Calu3 (cell line): Measurements from ENCODE around the gene ERMAP. TPM values are rescaled to one million over a fixed set of nuclear protein-coding genes. Genes with fewer than 3 reads are reported as not detected.

Experiments used
- BruUV-seq: library from RNA; stranded (reverse); fragments of 400-500 nt; replicated peaks from 2 replicates; lab custom pipeline; 2021; lab: Mats Ljungman, UMichigan
- CTCF ChIA-PET: fragments of 300-600 bp; sonication (Branson Sonifier 250); formaldehyde crosslinking; loops from one replicate; lab custom pipeline; 2022; ENCODE audit warnings: antibody characterized with exemption; lab: Charles Lee
- DNase-seq: peaks from one replicate; pipeline ENCODE4 v3.0.0; 2022
- H3K27ac Mint-ChIP-seq: one replicate; pipeline ENCODE4 v1.8.0; 2022; ENCODE audit warnings: mixed read lengths; ENCODE audit not compliant: unreplicated experiment
- H3K27me3 Mint-ChIP-seq: one replicate; pipeline ENCODE4 v1.8.0; 2022; ENCODE audit warnings: mixed read lengths; ENCODE audit not compliant: unreplicated experiment
- H3K36me3 Mint-ChIP-seq: one replicate; pipeline ENCODE4 v1.8.0; 2022; ENCODE audit warnings: mild to moderate bottlenecking, moderate library complexity, mixed read lengths; ENCODE audit not compliant: insufficient read depth, unreplicated experiment
- H3K4me1 Mint-ChIP-seq: one replicate; pipeline ENCODE4 v1.8.0; 2022; ENCODE audit warnings: mild to moderate bottlenecking, low read depth, mixed read lengths; ENCODE audit not compliant: unreplicated experiment
- H3K4me3 Mint-ChIP-seq: one replicate; pipeline ENCODE4 v1.8.0; 2022; ENCODE audit warnings: mild to moderate bottlenecking, low read depth, moderate library complexity, mixed read lengths; ENCODE audit not compliant: unreplicated experiment
- H3K9me3 Mint-ChIP-seq: one replicate; pipeline ENCODE4 v1.8.0; 2022; ENCODE audit warnings: low read depth, mixed read lengths; ENCODE audit not compliant: unreplicated experiment
- intact Hi-C: fragments of 100-400 bp; cut with micrococcal nuclease; formaldehyde crosslinking; loops from one replicate; pipeline ENCODE4 v1.10.0; 2022; ENCODE audit not compliant: unreplicated experiment
- total RNA-seq: library from RNA; stranded (reverse); gene quantifications from 2 replicates; pipeline ENCODE4 v1.2.3, GENCODE V29; 2022
- TF ChIP-seq, protein P1 (sequence below): fragments of 200-600 bp; IDR thresholded peaks from one replicate; pipeline ENCODE4 v1.8.0; 2022; ENCODE audit warnings: antibody characterized with exemption; ENCODE audit not compliant: unreplicated experiment

ERMAP gene
- total RNA-seq, 1 experiment from 2014 or later, result 9.3 TPM

DNA sequence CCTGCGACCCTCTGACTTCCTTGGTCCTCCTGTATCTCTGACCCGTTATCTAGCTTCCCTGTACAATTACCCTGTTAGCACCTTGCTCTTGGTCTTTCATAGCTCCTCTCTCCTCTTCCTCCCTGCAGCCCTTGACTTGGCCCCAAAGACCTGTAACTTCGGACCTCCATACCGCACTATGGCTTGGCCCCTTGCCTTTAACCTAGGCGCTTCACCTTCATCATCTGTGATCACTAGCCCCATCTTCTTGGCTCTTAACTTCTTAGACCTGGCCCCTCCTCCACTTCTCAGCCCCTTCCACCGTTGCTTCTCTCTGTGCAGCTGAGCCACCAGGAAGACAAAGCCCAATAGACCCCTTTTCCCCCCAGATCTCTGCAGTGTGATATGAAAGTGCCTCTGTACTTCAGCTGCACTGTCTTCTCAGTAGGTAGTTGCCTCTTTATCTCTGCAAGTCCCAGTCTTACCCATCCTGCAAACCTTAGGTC is 30.2 kb downstream of the ERMAP start:
- intact Hi-C loops, result no loop called here
- BruUV-seq, result TSS peak; percentile 42
- peak overlapping the region; percentile 96 for H3K4me3 Mint-ChIP-seq

DNA sequence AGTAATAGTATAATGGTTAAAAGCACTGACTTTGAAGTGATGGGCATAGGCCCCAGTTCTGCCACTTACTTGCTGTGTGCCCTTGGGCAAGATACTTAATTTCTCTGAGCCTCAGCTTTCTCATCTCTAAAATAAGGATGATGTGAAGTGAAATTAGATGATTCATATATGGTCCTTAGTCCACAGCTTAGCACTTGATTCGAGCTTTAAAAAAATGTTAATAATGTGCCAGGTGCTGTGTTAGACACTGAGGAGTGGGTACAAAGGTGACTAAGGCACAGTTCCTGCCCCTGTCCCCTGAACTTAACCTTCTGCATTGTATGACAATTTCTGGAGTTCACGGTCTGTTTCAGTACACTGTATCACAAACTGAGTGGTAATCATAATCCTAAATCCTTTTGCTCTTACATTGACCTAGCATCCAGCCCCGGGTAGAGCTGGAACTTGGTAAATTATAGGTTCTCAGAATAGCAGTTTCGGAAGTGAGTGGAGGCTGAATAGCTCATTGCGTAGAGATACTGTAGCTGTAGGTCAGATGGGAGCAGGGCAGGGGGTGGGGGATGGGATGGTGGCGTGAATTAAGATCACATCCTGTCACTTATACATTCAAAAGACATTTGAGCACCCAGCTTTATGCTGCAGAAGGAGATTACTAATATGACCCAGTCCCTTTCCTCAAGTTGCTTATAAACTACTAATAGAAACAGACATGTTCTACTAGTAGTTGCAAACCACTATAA is 31.0 kb downstream of the ERMAP start:
- peak overlapping the region; percentile 96 for H3K4me3 Mint-ChIP-seq
- intact Hi-C loops, result no loop called here
- H3K27me3 Mint-ChIP-seq, result no peaks in the 10 kb centered on the region
- CTCF ChIA-PET, result interaction anchor here (1.9 kb wide), 1 partner anchor 226 kb away, joined by 9 read pairs; no protein-coding TSS in a partner anchor
- no peak for DNase-seq
- peaks cover 25% of the 10 kb centered on the region for H3K4me1 Mint-ChIP-seq
- no peaks in the 10 kb centered on the region for H3K9me3 Mint-ChIP-seq
- peaks cover 24% of the 10 kb centered on the region for H3K36me3 Mint-ChIP-seq
- BruUV-seq, result no TSS peak
- TF ChIP-seq, protein P1, sequence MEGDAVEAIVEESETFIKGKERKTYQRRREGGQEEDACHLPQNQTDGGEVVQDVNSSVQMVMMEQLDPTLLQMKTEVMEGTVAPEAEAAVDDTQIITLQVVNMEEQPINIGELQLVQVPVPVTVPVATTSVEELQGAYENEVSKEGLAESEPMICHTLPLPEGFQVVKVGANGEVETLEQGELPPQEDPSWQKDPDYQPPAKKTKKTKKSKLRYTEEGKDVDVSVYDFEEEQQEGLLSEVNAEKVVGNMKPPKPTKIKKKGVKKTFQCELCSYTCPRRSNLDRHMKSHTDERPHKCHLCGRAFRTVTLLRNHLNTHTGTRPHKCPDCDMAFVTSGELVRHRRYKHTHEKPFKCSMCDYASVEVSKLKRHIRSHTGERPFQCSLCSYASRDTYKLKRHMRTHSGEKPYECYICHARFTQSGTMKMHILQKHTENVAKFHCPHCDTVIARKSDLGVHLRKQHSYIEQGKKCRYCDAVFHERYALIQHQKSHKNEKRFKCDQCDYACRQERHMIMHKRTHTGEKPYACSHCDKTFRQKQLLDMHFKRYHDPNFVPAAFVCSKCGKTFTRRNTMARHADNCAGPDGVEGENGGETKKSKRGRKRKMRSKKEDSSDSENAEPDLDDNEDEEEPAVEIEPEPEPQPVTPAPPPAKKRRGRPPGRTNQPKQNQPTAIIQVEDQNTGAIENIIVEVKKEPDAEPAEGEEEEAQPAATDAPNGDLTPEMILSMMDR, result no peak
- H3K27ac Mint-ChIP-seq, result peak overlapping the region; percentile 90

More for the DNA sequence above, 30.2 kb downstream of the ERMAP start:
- CTCF ChIA-PET, result interaction anchor here (0.9 to 1.9 kb wide), 5 partner anchors 27 to 226 kb away, joined by 3 to 9 read pairs (median 5); partner anchors contain the start of gene YBX1
- H3K4me1 Mint-ChIP-seq, result peaks cover 25% of the 10 kb centered on the region
- H3K27me3 Mint-ChIP-seq, result no peaks in the 10 kb centered on the region
- TF ChIP-seq, protein P1, result no peak
- H3K36me3 Mint-ChIP-seq, result peaks cover 24% of the 10 kb centered on the region
- no peaks in the 10 kb centered on the region for H3K9me3 Mint-ChIP-seq
- peak overlapping the region; percentile 90 for H3K27ac Mint-ChIP-seq
- no peak for DNase-seq

DNA sequence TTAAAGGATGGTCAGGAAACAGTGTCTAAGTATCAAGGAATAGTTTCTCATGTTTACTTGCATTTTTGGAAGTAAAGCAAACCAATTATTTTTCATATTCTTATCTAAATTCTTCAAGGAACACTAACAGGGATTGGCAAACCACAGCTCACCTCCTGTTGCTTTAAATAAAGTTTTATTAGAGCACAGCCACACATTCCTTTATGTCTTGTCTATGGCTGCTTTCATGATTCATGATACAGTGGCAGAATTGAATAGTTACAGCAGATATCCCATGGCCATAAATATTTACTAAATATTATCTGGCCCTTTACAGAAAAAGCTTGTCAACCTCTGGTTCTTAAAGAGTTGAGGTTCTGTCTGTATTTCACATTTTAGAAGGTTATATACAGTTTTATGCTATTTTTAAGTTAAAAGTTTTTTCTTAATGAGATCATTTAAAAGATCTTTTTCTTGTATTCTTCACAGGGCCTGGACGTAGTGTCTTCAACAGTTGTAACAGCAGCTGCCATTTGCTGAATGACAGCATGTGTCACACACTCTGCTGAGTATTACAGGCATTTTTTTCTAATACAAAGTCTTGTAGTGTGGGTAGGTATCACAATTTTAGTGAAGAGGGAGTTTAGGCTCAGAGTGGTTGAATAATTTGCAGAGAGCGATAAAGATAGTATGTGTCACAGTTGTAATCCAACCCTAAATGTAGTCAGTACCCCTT is 32.1 kb downstream of the ERMAP start:
- CTCF ChIA-PET, result no interaction called here
- no peak for DNase-seq
- TF ChIP-seq, protein P1, result no peak
- no TSS peak for BruUV-seq
- intact Hi-C loops, result no loop called here
- no peaks in the 10 kb centered on the region for H3K27me3 Mint-ChIP-seq
- peaks cover 24% of the 10 kb centered on the region for H3K36me3 Mint-ChIP-seq
- H3K9me3 Mint-ChIP-seq, result no peaks in the 10 kb centered on the region
- no peak overlapping the region for H3K27ac Mint-ChIP-seq
- H3K4me1 Mint-ChIP-seq, result peaks cover 25% of the 10 kb centered on the region
- H3K4me3 Mint-ChIP-seq, result no peak overlapping the region

DNA sequence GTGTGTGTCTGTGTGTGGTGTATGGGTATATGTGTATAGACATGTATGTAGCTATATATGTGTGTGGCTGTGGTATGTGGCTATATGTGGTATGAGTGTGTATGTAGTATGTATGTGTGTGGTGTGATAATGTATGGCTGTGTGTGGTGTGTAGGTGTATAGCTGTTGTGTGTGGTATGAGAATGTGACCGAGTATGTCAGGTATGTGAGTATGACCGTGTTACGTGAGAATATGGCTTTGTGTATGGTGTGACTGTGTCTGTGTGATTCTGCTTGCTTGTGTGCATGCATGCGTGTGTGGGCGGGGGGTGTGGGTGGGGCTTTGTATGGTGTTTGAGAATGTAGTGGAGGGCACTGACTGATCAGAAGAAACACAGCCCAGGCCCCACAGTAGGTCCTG is 33.0 kb downstream of the ERMAP start:
- no peaks in the 10 kb centered on the region for H3K27me3 Mint-ChIP-seq
- no peak overlapping the region for H3K4me3 Mint-ChIP-seq
- CTCF ChIA-PET, result no interaction called here
- TF ChIP-seq, protein P1, result no peak
- H3K9me3 Mint-ChIP-seq, result no peaks in the 10 kb centered on the region
- no peak overlapping the region for H3K27ac Mint-ChIP-seq
- BruUV-seq, result no TSS peak
- DNase-seq, result no peak
- peaks cover 24% of the 10 kb centered on the region for H3K36me3 Mint-ChIP-seq
- intact Hi-C loops, result no loop called here
- H3K4me1 Mint-ChIP-seq, result peaks cover 25% of the 10 kb centered on the region
